DOHH2 (cell line): ENCODE data around the gene AVPR2.

ENCODE experiments used
- EZH2phosphoT487 ChIP-seq: fragments of 200-600 bp; sonication (generic); IDR thresholded peaks from 2 replicates; pipeline ENCODE4 v1.6.1; 2017; ENCODE audit warnings: borderline replicate concordance, mild to moderate bottlenecking, antibody characterized with exemption, low read length, moderate library complexity, mixed read lengths
- TF ChIP-seq, protein P1 (sequence below): fragments of 200-600 bp; sonication (generic); IDR thresholded peaks from one replicate; pipeline ENCODE4 v1.5.1; 2014; ENCODE audit warnings: antibody characterized with exemption, mild to moderate bottlenecking, low read depth, low read length; ENCODE audit not compliant: poor library complexity, severe bottlenecking

GRCh38 chrX:153941336-153942252 lies 37.1 kb downstream of the AVPR2 start:
- TF ChIP-seq, protein P1, sequence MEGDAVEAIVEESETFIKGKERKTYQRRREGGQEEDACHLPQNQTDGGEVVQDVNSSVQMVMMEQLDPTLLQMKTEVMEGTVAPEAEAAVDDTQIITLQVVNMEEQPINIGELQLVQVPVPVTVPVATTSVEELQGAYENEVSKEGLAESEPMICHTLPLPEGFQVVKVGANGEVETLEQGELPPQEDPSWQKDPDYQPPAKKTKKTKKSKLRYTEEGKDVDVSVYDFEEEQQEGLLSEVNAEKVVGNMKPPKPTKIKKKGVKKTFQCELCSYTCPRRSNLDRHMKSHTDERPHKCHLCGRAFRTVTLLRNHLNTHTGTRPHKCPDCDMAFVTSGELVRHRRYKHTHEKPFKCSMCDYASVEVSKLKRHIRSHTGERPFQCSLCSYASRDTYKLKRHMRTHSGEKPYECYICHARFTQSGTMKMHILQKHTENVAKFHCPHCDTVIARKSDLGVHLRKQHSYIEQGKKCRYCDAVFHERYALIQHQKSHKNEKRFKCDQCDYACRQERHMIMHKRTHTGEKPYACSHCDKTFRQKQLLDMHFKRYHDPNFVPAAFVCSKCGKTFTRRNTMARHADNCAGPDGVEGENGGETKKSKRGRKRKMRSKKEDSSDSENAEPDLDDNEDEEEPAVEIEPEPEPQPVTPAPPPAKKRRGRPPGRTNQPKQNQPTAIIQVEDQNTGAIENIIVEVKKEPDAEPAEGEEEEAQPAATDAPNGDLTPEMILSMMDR = no peak
- TF ChIP-seq EZH2phosphoT487 = no peak
